HG02759 (cell line): Measurements from ENCODE around the gene SH2D3C.
"Not testable (repeated sequence)": the region's sequence is repeated elsewhere in the genome, so short reads cannot be mapped to it uniquely, and the experiment has no call there.

ENCODE experiments used
- ATAC-seq: cut with Tn5 transposase; IDR thresholded peaks from one replicate; pipeline ENCODE4 v1.9.1; 2021; ENCODE audit warnings: mild to moderate bottlenecking, moderate library complexity; ENCODE audit not compliant: unreplicated experiment

SH2D3C gene

GRCh38 chr9:127769101-127769500 lies 9.4 kb downstream of the SH2D3C start:
- no peak for ATAC-seq

- ATAC-seq = no peak
These were observed 9.8 kb downstream of the SH2D3C start for GRCh38 chr9:127768698-127769097.

- ATAC-seq = no peak
These were observed 10.5 kb downstream of the SH2D3C start for GRCh38 chr9:127767909-127768331.

- ATAC-seq = no peak
These were observed 11.1 kb downstream of the SH2D3C start for GRCh38 chr9:127767410-127767809.

GRCh38 chr9:127765418-127765817 lies 13.0 kb downstream of the SH2D3C start:
- ATAC-seq = no peak

GRCh38 chr9:127763918-127764384 lies 14.5 kb downstream of the SH2D3C start:
- ATAC-seq = no peak

- no peak for ATAC-seq
These were observed 16.3 kb downstream of the SH2D3C start for GRCh38 chr9:127762111-127762676.

GRCh38 chr9:127761491-127761956 lies 16.9 kb downstream of the SH2D3C start:
- ATAC-seq = no peak

GRCh38 chr9:127761061-127761460 lies 17.4 kb downstream of the SH2D3C start:
- ATAC-seq = no peak

- no peak for ATAC-seq
These were observed 19.6 kb downstream of the SH2D3C start for GRCh38 chr9:127758843-127759242.

- ATAC-seq = not testable (repeated sequence)
These were observed 21.7 kb downstream of the SH2D3C start for GRCh38 chr9:127756776-127757175.

GRCh38 chr9:127756233-127756632 lies 22.2 kb downstream of the SH2D3C start:
- ATAC-seq = no peak

- ATAC-seq = no peak
These were observed 23.1 kb downstream of the SH2D3C start for GRCh38 chr9:127755061-127756060.

GRCh38 chr9:127754099-127755060 lies 24.1 kb downstream of the SH2D3C start:
- ATAC-seq = no peak

GRCh38 chr9:127753622-127754021 lies 24.8 kb downstream of the SH2D3C start:
- ATAC-seq = no peak

GRCh38 chr9:127753148-127753547 lies 25.3 kb downstream of the SH2D3C start:
- no peak for ATAC-seq

GRCh38 chr9:127751269-127752054 lies 27.0 kb downstream of the SH2D3C start:
- ATAC-seq = no peak

GRCh38 chr9:127749090-127749787 lies 29.2 kb downstream of the SH2D3C start:
- ATAC-seq = no peak

GRCh38 chr9:127746959-127747569 lies 31.4 kb downstream of the SH2D3C start:
- ATAC-seq = no peak
